ENCODE results near the gene RPA1.

The RPA1 gene

DNA sequence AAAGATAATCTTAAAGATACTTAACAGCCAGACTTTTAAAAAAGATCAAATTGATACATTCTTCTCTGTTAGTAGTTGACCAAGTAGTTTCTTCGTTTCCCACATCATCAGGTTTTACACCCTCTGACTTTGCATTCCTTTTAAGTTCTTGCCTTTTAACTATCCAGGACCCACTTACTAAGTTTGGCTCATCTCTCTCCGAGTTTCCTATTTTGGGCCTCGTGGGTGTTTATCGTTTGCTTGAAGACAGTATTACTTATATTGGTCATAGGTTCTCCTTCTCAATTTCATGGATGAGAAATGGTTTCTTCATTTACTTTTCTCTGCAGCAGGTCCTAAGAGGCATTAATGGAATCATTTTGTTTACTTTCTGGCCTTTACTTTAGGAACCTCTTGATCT, 43.2 kb downstream of the RPA1 start:
- DNase-seq (ENCODE audit: low spot score), result no peak
- TF ChIP-seq, protein P1, sequence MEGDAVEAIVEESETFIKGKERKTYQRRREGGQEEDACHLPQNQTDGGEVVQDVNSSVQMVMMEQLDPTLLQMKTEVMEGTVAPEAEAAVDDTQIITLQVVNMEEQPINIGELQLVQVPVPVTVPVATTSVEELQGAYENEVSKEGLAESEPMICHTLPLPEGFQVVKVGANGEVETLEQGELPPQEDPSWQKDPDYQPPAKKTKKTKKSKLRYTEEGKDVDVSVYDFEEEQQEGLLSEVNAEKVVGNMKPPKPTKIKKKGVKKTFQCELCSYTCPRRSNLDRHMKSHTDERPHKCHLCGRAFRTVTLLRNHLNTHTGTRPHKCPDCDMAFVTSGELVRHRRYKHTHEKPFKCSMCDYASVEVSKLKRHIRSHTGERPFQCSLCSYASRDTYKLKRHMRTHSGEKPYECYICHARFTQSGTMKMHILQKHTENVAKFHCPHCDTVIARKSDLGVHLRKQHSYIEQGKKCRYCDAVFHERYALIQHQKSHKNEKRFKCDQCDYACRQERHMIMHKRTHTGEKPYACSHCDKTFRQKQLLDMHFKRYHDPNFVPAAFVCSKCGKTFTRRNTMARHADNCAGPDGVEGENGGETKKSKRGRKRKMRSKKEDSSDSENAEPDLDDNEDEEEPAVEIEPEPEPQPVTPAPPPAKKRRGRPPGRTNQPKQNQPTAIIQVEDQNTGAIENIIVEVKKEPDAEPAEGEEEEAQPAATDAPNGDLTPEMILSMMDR (IDR thresholded peaks at IDR 0.05), result no peak
- no peak overlapping the region for H3K27ac ChIP-seq
- H3K4me3 ChIP-seq, result no peak overlapping the region

DNA sequence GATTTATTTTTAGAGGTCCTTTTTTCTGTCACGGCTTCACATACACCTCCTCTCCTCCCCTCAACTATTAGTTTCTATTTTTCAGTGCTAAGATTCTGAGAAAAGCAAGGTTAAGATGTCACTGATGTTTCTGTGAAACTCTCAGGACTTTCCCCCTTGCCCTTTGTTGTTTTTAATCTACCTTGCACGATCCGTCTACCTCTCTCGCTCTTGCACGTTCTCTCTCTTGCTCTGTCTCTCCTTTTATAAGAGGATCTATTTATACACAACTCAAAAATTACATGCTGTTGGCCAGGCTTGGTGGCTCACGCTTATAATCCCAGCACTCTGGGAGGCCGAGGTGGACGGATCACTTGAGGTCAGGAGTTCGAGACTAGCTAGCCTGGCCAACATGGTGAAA, 43.6 kb downstream of the RPA1 start:
- no peak for DNase-seq (ENCODE audit: low spot score)
- TF ChIP-seq, protein P1 (IDR thresholded peaks at IDR 0.05), result no peak
- no peak overlapping the region for H3K4me3 ChIP-seq
- H3K27ac ChIP-seq, result no peak overlapping the region

DNA sequence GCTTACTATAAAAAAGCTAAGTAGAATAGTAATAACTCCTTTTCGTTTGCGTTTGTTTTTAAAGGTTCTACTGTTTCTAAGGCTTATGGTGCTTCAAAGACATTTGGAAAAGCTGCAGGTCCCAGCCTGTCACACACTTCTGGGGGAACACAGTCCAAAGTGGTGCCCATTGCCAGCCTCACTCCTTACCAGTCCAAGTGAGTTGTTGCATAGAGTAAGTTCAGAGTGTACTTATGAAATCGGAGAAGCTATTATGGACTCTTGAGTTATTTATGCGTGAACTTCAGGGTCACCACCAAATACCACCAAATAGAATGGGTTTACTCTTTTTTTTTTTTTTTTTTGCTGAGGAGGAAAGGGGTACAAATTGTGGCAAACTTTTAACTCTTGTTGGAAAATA, 45.8 kb downstream of the RPA1 start:
- Histone ChIP-seq H3K4me3 (no peak overlapping the region), H3K27ac (no peak overlapping the region)
- TF ChIP-seq, protein P1 (IDR thresholded peaks at IDR 0.05), result no peak
- no peak for DNase-seq (ENCODE audit: low spot score)

DNA sequence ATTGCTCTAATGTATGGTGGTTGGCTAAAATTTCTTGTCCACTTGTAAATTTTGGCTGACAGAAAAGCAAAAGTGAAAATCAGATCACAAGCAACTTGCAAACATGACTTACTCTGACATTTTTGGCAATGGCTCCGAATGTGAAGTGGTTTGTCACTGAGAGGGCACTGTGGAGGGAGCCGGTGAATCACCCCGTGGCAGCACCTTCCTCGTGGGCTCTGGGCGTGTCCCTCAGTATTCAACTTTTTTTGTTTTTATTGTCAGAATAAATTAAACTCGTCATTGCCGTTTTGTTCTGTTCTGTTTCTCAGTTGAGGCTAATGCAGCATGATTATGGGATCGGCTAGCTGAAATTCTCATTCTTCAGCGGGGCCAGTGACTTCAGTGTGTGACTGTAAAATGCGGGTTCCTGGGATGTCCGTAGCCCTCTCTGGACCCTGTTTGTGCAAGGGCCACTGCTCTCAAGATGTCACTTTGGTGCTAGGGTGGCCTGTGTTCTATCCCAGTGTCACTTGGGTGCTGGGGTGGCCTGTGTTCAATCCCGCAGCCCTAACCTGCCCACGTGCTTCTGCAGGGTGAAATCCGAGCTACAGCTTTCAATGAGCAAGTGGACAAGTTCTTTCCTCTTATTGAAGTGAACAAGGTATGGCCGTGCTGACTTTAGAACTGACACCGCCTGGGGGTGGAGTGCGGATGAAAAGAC, 48.8 kb downstream of the RPA1 start:
- no peak for DNase-seq (ENCODE audit: low spot score)
- H3K27ac ChIP-seq, result no peak overlapping the region
- no peak overlapping the region for H3K4me3 ChIP-seq
- TF ChIP-seq, protein P1 (IDR thresholded peaks at IDR 0.05), result no peak

DNA sequence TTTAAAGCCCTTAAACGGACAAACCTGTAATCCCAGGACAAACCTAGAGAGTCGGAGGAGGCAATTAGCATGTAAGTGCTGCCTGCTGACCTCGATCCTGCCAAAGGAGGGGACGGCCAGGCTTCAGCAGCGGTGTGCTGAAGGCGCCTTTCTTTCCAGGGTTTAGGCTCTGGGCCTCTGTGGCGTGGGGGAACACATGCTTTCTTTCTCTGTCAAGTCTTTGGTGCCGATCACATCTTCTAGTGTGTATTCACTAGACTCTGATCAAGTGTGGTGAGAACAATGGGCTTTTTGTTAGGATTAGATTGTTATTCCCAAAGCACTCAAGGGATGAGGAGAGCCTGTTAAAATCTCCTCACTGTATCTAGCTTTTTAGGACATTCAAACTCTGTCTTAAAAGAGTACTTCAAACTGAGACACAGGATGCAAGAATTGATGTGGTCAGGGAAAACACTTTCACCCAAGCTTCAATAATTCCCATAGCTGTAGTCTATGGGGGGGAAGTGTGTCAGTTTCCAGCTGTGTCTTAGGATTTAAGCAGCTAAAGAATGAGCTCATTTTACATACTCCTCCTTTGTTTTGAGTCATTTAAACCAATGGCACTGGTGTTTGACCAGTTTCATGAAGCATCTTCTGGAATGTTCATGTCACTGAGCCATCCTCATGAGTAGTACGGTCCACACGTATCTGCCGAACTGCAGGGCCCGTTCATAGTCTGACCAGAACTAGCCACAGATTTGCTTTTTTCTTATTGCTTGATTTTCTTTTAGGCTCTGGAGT, 51.2 kb downstream of the RPA1 start:
- H3K4me3 ChIP-seq, result no peak overlapping the region
- H3K27ac ChIP-seq, result no peak overlapping the region
- TF ChIP-seq, protein P1 (IDR thresholded peaks at IDR 0.05), result no peak
- DNase-seq (ENCODE audit: low spot score), result no peak

DNA sequence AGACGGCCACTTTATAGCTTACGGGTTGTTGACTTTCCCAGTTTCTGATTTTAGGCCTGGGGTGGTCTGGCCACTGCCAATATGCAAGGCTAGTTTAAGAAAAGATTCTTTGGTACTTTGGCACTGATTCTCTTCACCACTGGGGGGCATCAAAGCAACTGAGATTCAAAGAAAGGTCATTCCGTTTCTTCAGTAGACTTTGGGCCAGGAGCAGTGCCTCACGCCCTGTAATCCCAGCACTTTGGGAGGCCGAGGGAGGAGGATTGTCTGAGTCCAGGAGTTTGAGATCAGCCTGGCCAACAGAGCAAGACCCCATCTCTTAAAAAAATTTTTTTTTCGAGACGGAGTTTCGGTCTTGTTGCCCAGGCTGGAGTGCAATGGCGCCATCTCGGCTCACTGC, 53.0 kb downstream of the RPA1 start:
- DNase-seq (ENCODE audit: low spot score), result no peak
- TF ChIP-seq, protein P1 (IDR thresholded peaks at IDR 0.05), result no peak
- Histone ChIP-seq H3K27ac (no peak overlapping the region), H3K4me3 (no peak overlapping the region)

DNA sequence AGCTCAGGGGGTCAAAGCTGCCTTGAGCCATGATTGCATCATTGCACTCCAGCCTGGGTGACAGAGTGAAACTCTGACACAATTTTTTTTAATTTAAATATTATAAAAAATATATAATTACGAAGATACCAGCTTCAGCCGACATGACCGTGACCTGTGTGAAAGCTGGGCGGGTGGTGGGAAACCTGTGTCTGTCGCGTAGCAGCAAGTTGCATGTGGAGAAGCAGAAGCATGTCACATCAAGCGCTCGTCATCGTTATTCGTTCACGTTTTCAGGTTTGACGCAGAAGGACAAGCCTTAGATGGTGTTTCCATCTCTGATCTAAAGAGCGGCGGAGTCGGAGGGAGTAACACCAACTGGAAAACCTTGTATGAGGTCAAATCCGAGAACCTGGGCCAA, 53.7 kb downstream of the RPA1 start:
- DNase-seq (ENCODE audit: low spot score), result no peak
- TF ChIP-seq, protein P1 (IDR thresholded peaks at IDR 0.05), result no peak
- H3K27ac ChIP-seq, result no peak overlapping the region
- H3K4me3 ChIP-seq, result no peak overlapping the region
